ENCODE measurements around the gene OVOL3.
"Not testable (repeated sequence)": the region's sequence is repeated elsewhere in the genome, so short reads cannot be mapped to it uniquely, and the experiment has no call there.

The OVOL3 gene

GRCh38 chr19:36110487-36111199 lies at the start of gene OVOL3:
Gene OVOL3 (plus strand): TSS chr19:36111143. CDS start chr19:36111203, 60 bp downstream.
- DNase-seq = no peak

- DNase-seq = no peak
Measured at GRCh38 chr19:36061367-36061766, 49.6 kb upstream of the OVOL3 start.

GRCh38 chr19:36064826-36065225 lies 46.1 kb upstream of the OVOL3 start:
- DNase-seq = no peak

GRCh38 chr19:36067681-36068080 lies 43.3 kb upstream of the OVOL3 start:
- DNase-seq = no peak

GRCh38 chr19:36068810-36069499 lies 42.0 kb upstream of the OVOL3 start:
- DNase-seq = not testable (repeated sequence)

- no peak for DNase-seq
Measured at GRCh38 chr19:36072081-36072480, 38.9 kb upstream of the OVOL3 start.

GRCh38 chr19:36073121-36073876 lies 37.6 kb upstream of the OVOL3 start:
- DNase-seq = no peak

GRCh38 chr19:36079389-36079945 lies 31.5 kb upstream of the OVOL3 start:
- DNase-seq = no peak

GRCh38 chr19:36081385-36081784 lies 29.6 kb upstream of the OVOL3 start:
- no peak for DNase-seq

GRCh38 chr19:36081894-36082293 lies 29.0 kb upstream of the OVOL3 start:
- DNase-seq = no peak

GRCh38 chr19:36082916-36083315 lies 28.0 kb upstream of the OVOL3 start:
- no peak for DNase-seq

- DNase-seq = no peak
Measured at GRCh38 chr19:36084231-36085009, 26.5 kb upstream of the OVOL3 start.

GRCh38 chr19:36086326-36086725 lies 24.6 kb upstream of the OVOL3 start:
- DNase-seq = no peak

- no peak for DNase-seq
Measured at GRCh38 chr19:36089847-36090246, 21.1 kb upstream of the OVOL3 start.

- no peak for DNase-seq
Measured at GRCh38 chr19:36090910-36091695, 19.8 kb upstream of the OVOL3 start.

GRCh38 chr19:36092566-36092965 lies 18.4 kb upstream of the OVOL3 start:
- DNase-seq = no peak

- no peak for DNase-seq
Measured at GRCh38 chr19:36093146-36093662, 17.7 kb upstream of the OVOL3 start.

- no peak for DNase-seq
Measured at GRCh38 chr19:36093687-36094086, 17.3 kb upstream of the OVOL3 start.

GRCh38 chr19:36097036-36097435 lies 13.9 kb upstream of the OVOL3 start:
- no peak for DNase-seq

- DNase-seq = no peak
Measured at GRCh38 chr19:36099166-36099785, 11.7 kb upstream of the OVOL3 start.

GRCh38 chr19:36100476-36100875 lies 10.5 kb upstream of the OVOL3 start:
- peak; percentile 79 for DNase-seq
